Thoracic aorta (tissue), 2 donors: ENCODE data around the gene NELFCD. TPM values are rescaled to one million over a fixed set of nuclear protein-coding genes. Genes with fewer than 3 reads are reported as not detected.
A peak's percentile ranks its signal among the peaks of the same experiment; 100 is the strongest.

Source experiments
- ATAC-seq: fragments of 150-250 bp; one replicate; pipeline ENCODE4 v1.8.0; 2017; ENCODE audit warnings: low read depth; ENCODE audit not compliant: insufficient number of reproducible peaks, low FRiP score
- DNase-seq: peaks from one replicate; pipeline ENCODE4 v3.0.0-alpha.2; 2020; ENCODE audit warnings: low spot score
- H3K27ac ChIP-seq, 2 donors: fragments of 200-600 bp; sonication (generic); 1 replicate in 1 of 2; 2 replicates in 1 of 2; pipeline ENCODE4 v1.5.1; 2016; ENCODE audit warnings: mild to moderate bottlenecking in 2 of 2, moderate library complexity in 2 of 2
- H3K27me3 ChIP-seq: fragments of 200-600 bp; sonication (generic); replicated peaks from 2 replicates; pipeline ENCODE4 v1.6.0; 2016; ENCODE audit warnings: mild to moderate bottlenecking; ENCODE audit not compliant: insufficient read depth
- H3K36me3 ChIP-seq: fragments of 200-600 bp; sonication (generic); one replicate; pipeline ENCODE4 v1.5.1; 2016
- H3K4me1 ChIP-seq, 2 donors: fragments of 200-600 bp; sonication (generic); 1 replicate in 1 of 2; 2 replicates in 1 of 2; pipeline versions ENCODE4 v1.5.1 to v1.6.0; 2016; ENCODE audit warnings: low read depth in 2 of 2, mild to moderate bottlenecking in 1 of 2; ENCODE audit not compliant: control insufficient read depth in 1 of 2
- H3K4me3 ChIP-seq: fragments of 200-600 bp; sonication (generic); 2 replicates; pipeline ENCODE4 v1.5.1; 2016; ENCODE audit warnings: mild to moderate bottlenecking
- H3K9me3 ChIP-seq: fragments of 200-600 bp; sonication (generic); 2 replicates; pipeline ENCODE4 v1.5.1; 2016
- CTCF ChIP-seq: fragments of 200-600 bp; sonication (generic); IDR thresholded peaks from one replicate; pipeline ENCODE4 v1.5.1; 2019; ENCODE audit warnings: antibody characterized with exemption
- total RNA-seq, 2 donors: library from RNA; depleted of rRNA; stranded (reverse); fragments of >200 nt; gene quantifications; one replicate each; pipeline versions ENCODE4 v1.1.0 to v1.2.3, GENCODE V29; 2016

The NELFCD gene
- total RNA-seq, 2 donors from 2014 or later = 50.9 to 52.6 TPM

- DNase-seq (no peak), ATAC-seq (no peak)
- Histone ChIP-seq H3K27me3 (no peaks in the 10 kb centered on the region), H3K27ac (no peak overlapping the region), H3K4me1 (peaks cover 16 to 31% of the 10 kb centered on the region in 2 donors), H3K36me3 (peaks cover 34% of the 10 kb centered on the region), H3K4me3 (no peak overlapping the region), H3K9me3 (no peaks in the 10 kb centered on the region)
- no peak for TF ChIP-seq CTCF
Measured at GRCh38 chr20:59025086-59025485, 44.0 kb downstream of the NELFCD start.

GRCh38 chr20:59025511-59025910, 44.5 kb downstream of the NELFCD start:
- ATAC-seq (no peak), DNase-seq (no peak)
- TF ChIP-seq CTCF = no peak
- Histone ChIP-seq H3K36me3 (peaks cover 34% of the 10 kb centered on the region), H3K9me3 (no peaks in the 10 kb centered on the region), H3K4me3 (no peak overlapping the region), H3K27ac (no peak overlapping the region), H3K4me1 (peaks cover 20 to 35% of the 10 kb centered on the region in 2 donors), H3K27me3 (no peaks in the 10 kb centered on the region)

GRCh38 chr20:59026904-59027740, 46.1 kb downstream of the NELFCD start:
- H3K4me1 ChIP-seq = peaks cover 28 to 46% of the 10 kb centered on the region in 2 donors
- H3K9me3 ChIP-seq = no peaks in the 10 kb centered on the region
- no peak overlapping the region for H3K27ac ChIP-seq
- no peak overlapping the region for H3K4me3 ChIP-seq
- ATAC-seq (no peak), DNase-seq (no peak)
- peaks cover 34% of the 10 kb centered on the region for H3K36me3 ChIP-seq
- no peaks in the 10 kb centered on the region for H3K27me3 ChIP-seq
- TF ChIP-seq CTCF = no peak

GRCh38 chr20:59027741-59028320, 46.8 kb downstream of the NELFCD start:
- no peak for TF ChIP-seq CTCF
- no peaks in the 10 kb centered on the region for H3K9me3 ChIP-seq
- H3K36me3 ChIP-seq = peaks cover 31% of the 10 kb centered on the region
- H3K4me1 ChIP-seq = peaks cover 28 to 48% of the 10 kb centered on the region in 2 donors
- DNase-seq (no peak), ATAC-seq (no peak)
- H3K27me3 ChIP-seq = no peaks in the 10 kb centered on the region
- H3K27ac ChIP-seq = no peak overlapping the region
- no peak overlapping the region for H3K4me3 ChIP-seq

GRCh38 chr20:59028812-59029211, 47.8 kb downstream of the NELFCD start:
- H3K27ac ChIP-seq = no peak overlapping the region
- H3K9me3 ChIP-seq = no peaks in the 10 kb centered on the region
- peak overlapping the region; percentile 22 for H3K4me3 ChIP-seq
- no peaks in the 10 kb centered on the region for H3K27me3 ChIP-seq
- peaks cover 26% of the 10 kb centered on the region for H3K36me3 ChIP-seq
- DNase-seq (no peak), ATAC-seq (no peak)
- H3K4me1 ChIP-seq = peaks cover 28 to 52% of the 10 kb centered on the region in 2 donors
- no peak for TF ChIP-seq CTCF
